HCT116 (cell line): ENCODE data around the gene DGKB. TPM values are rescaled to one million over a fixed set of nuclear protein-coding genes. Genes with fewer than 3 reads are reported as not detected.

Experiments
- ATAC-seq: fragments of 200-7000 bp; cut with Tn5 transposase; 2 replicates; pipeline ENCODE4 v1.9.1; 2020; ENCODE audit warnings: mild to moderate bottlenecking, moderate library complexity
- BruUV-seq: library from RNA; stranded (reverse); fragments of 400-500 nt; replicated peaks from 2 replicates; lab custom pipeline; 2021; lab: Mats Ljungman, UMichigan
- CTCF ChIA-PET: fragments of 300-600 bp; sonication (Branson Sonifier 250); formaldehyde crosslinking; loops from one replicate; lab custom pipeline; 2021; ENCODE audit warnings: antibody characterized with exemption; lab: Charles Lee
- POLR2A ChIA-PET: fragments of 300-600, 350-600 bp; sonication (Branson Sonifier 250); formaldehyde crosslinking; loops from one replicate; lab custom pipeline; 2021; ENCODE audit warnings: antibody characterized with exemption; lab: Charles Lee
- RAD21 ChIA-PET, 2 experiments: fragments of 300-600 bp; sonication (Branson Sonifier 250); formaldehyde crosslinking; loops; one replicate each; lab custom pipeline; 2023; ENCODE audit warnings: low total read pairs in 2 of 2; ENCODE audit not compliant: uncharacterized antibody in 2 of 2, unreplicated experiment in 2 of 2, low non-redundant PET in 1 of 2; lab: Charles Lee
- DNase-seq: peaks from one replicate; pipeline ENCODE4 v3.0.0-alpha.2; 2010; ENCODE audit warnings: low read depth, low spot score
- H2AFZ ChIP-seq: fragments of 200-600 bp; shearing (Covaris generic), sonication (generic); 2 replicates; pipeline ENCODE4 v1.6.1; 2017; ENCODE audit warnings: low read depth, mixed run types, mixed read lengths, antibody characterized with exemption, low read length; ENCODE audit not compliant: poor library complexity, severe bottlenecking
- H3K27ac ChIP-seq: 2 replicates; pipeline ENCODE4 v1.5.1; 2012; ENCODE audit warnings: low read depth, low read length
- H3K27me3 ChIP-seq: fragments of 200-600 bp; sonication (generic); 2 replicates; pipeline ENCODE4 v1.6.1; 2016; ENCODE audit warnings: mixed run types, low read length, mixed read lengths; ENCODE audit not compliant: insufficient read depth
- H3K36me3 ChIP-seq, 2 experiments: fragments of 200-500 bp in 1 of 2; fragments of 200-600 bp in 1 of 2; sonication (Bioruptor generic) in 1 of 2; sonication (generic) in 1 of 2; 2 replicates each; pipeline versions ENCODE4 v1.5.1 to v1.6.1; 2014 to 2016; ENCODE audit warnings: low read length in 2 of 2, inconsistent platforms in 1 of 2, mixed read lengths in 1 of 2, mixed run types in 1 of 2; ENCODE audit not compliant: insufficient read depth in 2 of 2, control insufficient read depth in 1 of 2
- H3K4me1 ChIP-seq, 2 experiments: fragments of 200-600 bp in 1 of 2; sonication (generic) in 1 of 2; 2 replicates each; pipeline versions ENCODE4 v1.5.1 to v1.6.1; 2012 to 2017; ENCODE audit warnings: low read length in 2 of 2, inconsistent platforms in 1 of 2, mild to moderate bottlenecking in 1 of 2, mixed read lengths in 1 of 2, mixed run types in 1 of 2, moderate library complexity in 1 of 2; ENCODE audit not compliant: insufficient read depth in 2 of 2, control insufficient read depth in 1 of 2
- H3K4me2 ChIP-seq: fragments of 200-600 bp; sonication (generic); 2 replicates; pipeline ENCODE4 v1.6.1; 2017; ENCODE audit warnings: mixed run types, low read length, mixed read lengths
- H3K4me3 ChIP-seq, 2 experiments: fragments of 200-600 bp in 1 of 2; sonication (generic) in 1 of 2; replicated peaks in 1 of 2; 2 replicates each; pipeline ENCODE4 v1.5.1; 2011 to 2016; ENCODE audit warnings: low read length in 2 of 2, control low read depth in 1 of 2, low read depth in 1 of 2, mild to moderate bottlenecking in 1 of 2, mixed read lengths in 1 of 2, mixed run types in 1 of 2
- H3K79me2 ChIP-seq: fragments of 200-600 bp; sonication (generic); 2 replicates; pipeline ENCODE4 v1.6.1; 2017; ENCODE audit warnings: mild to moderate bottlenecking, mixed run types, low read length, moderate library complexity, mixed read lengths; ENCODE audit not compliant: insufficient read depth
- H3K9ac ChIP-seq: fragments of 200-600 bp; sonication (generic); 2 replicates; pipeline ENCODE4 v1.6.1; 2016; ENCODE audit warnings: low read length, mixed read lengths
- H3K9me2 ChIP-seq: fragments of 200-600 bp; sonication (generic), shearing (Covaris generic); 2 replicates; pipeline ENCODE4 v1.6.1; 2017; ENCODE audit warnings: mixed run types, mild to moderate bottlenecking, moderate library complexity; ENCODE audit not compliant: insufficient read depth
- H3K9me3 ChIP-seq, 2 experiments: fragments of 200-500 bp in 1 of 2; fragments of 200-600 bp in 1 of 2; sonication (Bioruptor generic) in 1 of 2; sonication (generic) in 1 of 2; 2 replicates each; pipeline ENCODE4 v1.6.1; 2014 to 2017; ENCODE audit warnings: low read length in 2 of 2, mixed read lengths in 2 of 2, inconsistent platforms in 1 of 2, low read depth in 1 of 2, mild to moderate bottlenecking in 1 of 2, mixed run types in 1 of 2, moderate library complexity in 1 of 2; ENCODE audit not compliant: control insufficient read depth in 1 of 2, insufficient read depth in 1 of 2
- H4K20me1 ChIP-seq: fragments of 200-600 bp; sonication (generic), shearing (Covaris generic); 2 replicates; pipeline ENCODE4 v1.6.1; 2017; ENCODE audit warnings: mixed run types, mild to moderate bottlenecking, moderate library complexity; ENCODE audit not compliant: insufficient read depth
- FOSL1 ChIP-seq: IDR thresholded peaks from 2 replicates; pipeline ENCODE4 v1.6.1; 2012; ENCODE audit warnings: low read depth
- POLR2A ChIP-seq: IDR thresholded peaks from 2 replicates; pipeline ENCODE4 v1.7.0; 2011; ENCODE audit warnings: borderline replicate concordance; ENCODE audit not compliant: insufficient read depth, insufficient read length; ENCODE audit errors: extremely low read depth
- POLR2AphosphoS5 ChIP-seq: IDR thresholded peaks from 2 replicates; pipeline ENCODE4 v1.6.1; 2011; ENCODE audit warnings: mild to moderate bottlenecking, low read depth, low read length, moderate library complexity
- REST ChIP-seq: IDR thresholded peaks from 2 replicates; pipeline ENCODE4 v1.6.1; 2012; ENCODE audit warnings: low read depth
- SIN3A ChIP-seq: IDR thresholded peaks from 2 replicates; pipeline ENCODE4 v1.6.1; 2012; ENCODE audit warnings: low read depth
- ZNF274 ChIP-seq: fragments of 200-500 bp; sonication (Bioruptor generic); IDR thresholded peaks from 2 replicates; pipeline ENCODE4 v1.6.1; 2014; ENCODE audit warnings: mild to moderate bottlenecking, low read depth, low read length, inconsistent platforms
- intact Hi-C: fragments of 100-400 bp; cut with micrococcal nuclease; formaldehyde crosslinking; loops from 2 replicates; pipeline ENCODE4 v1.10.0; 2022
- total RNA-seq: library from RNA; stranded (reverse); gene quantifications from one replicate; pipeline ENCODE4 v1.2.1, GENCODE V29; 2021; ENCODE audit not compliant: unreplicated experiment

The DGKB gene
- total RNA-seq, 1 experiment from 2014 or later, result 0.05 TPM

DNA sequence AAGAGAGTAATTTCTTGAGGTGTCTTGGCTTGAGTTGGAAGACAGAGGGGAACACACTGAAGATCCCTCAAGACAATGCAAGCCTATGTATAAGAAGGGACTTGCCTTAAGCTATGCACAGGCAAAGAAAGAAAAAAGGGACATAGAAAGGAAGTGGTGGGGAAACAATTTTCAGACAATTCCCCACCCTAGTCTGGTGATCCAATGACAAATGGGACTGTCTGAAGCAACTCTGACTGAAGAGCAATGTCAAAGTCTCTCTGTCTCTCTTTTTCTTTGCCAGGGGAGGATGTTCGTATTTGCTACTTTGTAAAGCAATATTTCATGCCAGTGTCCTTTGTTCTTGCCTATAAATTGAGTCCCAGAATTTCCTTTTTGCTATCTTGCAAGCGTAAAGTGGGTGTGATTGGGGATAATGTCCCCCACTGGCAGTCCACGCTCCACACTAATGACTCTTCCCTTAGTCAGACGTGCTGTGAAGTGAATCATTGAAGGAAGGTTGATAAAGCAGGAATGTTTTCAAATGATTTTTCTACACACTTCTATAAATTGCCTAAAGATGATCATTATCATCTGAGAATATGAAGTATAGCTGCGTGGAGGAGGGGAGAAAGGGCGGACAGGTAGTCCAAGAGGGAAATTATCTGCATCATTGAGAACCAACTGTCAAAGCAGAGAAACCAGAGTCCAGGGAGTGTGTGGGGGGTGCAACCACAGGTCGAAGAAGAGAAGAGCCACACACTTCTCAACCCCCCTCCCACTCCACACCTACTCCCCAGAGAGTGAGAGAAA lies 669.3 kb downstream of the DGKB start:
- Histone ChIP-seq H3K4me2 (no peak overlapping the region), H3K79me2 (no peaks in the 10 kb centered on the region), H4K20me1 (no peaks in the 10 kb centered on the region), H3K9me2 (no peaks in the 10 kb centered on the region), H3K4me3 (no peak overlapping the region), H3K27ac (no peak overlapping the region), H3K36me3 (no peaks in the 10 kb centered on the region)
- ATAC-seq (no peak), DNase-seq (no peak)
- intact Hi-C loops, result no loop called here
- RAD21 ChIA-PET, result no interaction called here
- BruUV-seq, result no TSS peak
- CTCF ChIA-PET, result no interaction called here
- TF ChIP-seq FOSL1, result peak; percentile 39; the same call in 1 of the 2 replicates
- no peak for TF ChIP-seq POLR2AphosphoS5
- TF ChIP-seq SIN3A, result no peak
- no peak for TF ChIP-seq REST
- TF ChIP-seq, all 23 proteins: peak for 1
- Histone ChIP-seq H2AFZ (no peak overlapping the region), H3K27me3 (no peaks in the 10 kb centered on the region), H3K9ac (no peak overlapping the region), H3K9me3 (no peaks in the 10 kb centered on the region), H3K4me1 (no peaks in the 10 kb centered on the region; a peak in 1 of 4 replicates)
- POLR2A ChIA-PET, result no interaction called here

DNA sequence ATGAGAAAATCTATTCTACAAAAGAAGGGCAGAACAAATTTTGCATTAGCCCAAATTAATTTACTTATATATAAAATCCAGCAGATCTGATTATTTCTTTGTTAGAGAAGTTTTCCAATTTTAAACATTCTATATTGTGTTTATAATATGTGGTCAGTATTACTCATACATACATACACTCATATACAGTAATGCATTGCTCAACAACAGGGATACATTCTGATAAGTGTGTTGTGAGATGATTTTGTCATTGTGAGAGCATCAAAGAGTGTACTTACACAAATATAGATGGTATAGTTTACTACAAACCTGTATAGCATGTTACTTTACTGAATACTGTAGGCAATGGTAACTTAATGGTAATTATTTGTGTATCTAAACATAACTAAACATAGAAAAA lies 673.5 kb downstream of the DGKB start:
- intact Hi-C loops, result no loop called here
- TF ChIP-seq ZNF274, result no peak
- TF ChIP-seq POLR2A, result no peak
- TF ChIP-seq, all 23 proteins: peak for 0
- ATAC-seq (no peak), DNase-seq (no peak)
- RAD21 ChIA-PET, result no interaction called here
- Histone ChIP-seq H3K4me3 (no peak overlapping the region), H3K9ac (no peak overlapping the region), H4K20me1 (no peaks in the 10 kb centered on the region), H3K27ac (no peak overlapping the region), H2AFZ (no peak overlapping the region), H3K4me1 (no peaks in the 10 kb centered on the region; a peak in 1 of 4 replicates), H3K27me3 (no peaks in the 10 kb centered on the region), H3K79me2 (no peaks in the 10 kb centered on the region), H3K36me3 (no peaks in the 10 kb centered on the region), H3K4me2 (no peak overlapping the region), H3K9me2 (no peaks in the 10 kb centered on the region), H3K9me3 (no peaks in the 10 kb centered on the region)
- no TSS peak for BruUV-seq
- CTCF ChIA-PET, result no interaction called here
- POLR2A ChIA-PET, result no interaction called here
